Colonic mucosa (tissue), 4 donors: ENCODE data around the gene CD69. TPM values are rescaled to one million over a fixed set of nuclear protein-coding genes. Genes with fewer than 3 reads are reported as not detected.
"Not testable (repeated sequence)": the region's sequence is repeated elsewhere in the genome, so short reads cannot be mapped to it uniquely, and the experiment has no call there.

Experiments used
- DNase-seq: peaks from one replicate; pipeline ENCODE4 v3.0.0-alpha.2; 2020
- H3K27ac ChIP-seq: fragments of 200-600 bp; one replicate; pipeline ENCODE4 v1.8.0; 2021
- H3K27me3 ChIP-seq: fragments of 200-600 bp; one replicate; pipeline ENCODE4 v1.8.0; 2021
- H3K36me3 ChIP-seq: fragments of 200-600 bp; one replicate; pipeline ENCODE4 v1.8.0; 2021
- H3K4me1 ChIP-seq: fragments of 200-600 bp; one replicate; pipeline ENCODE4 v1.8.0; 2021; ENCODE audit warnings: mild to moderate bottlenecking
- H3K4me3 ChIP-seq: fragments of 200-600 bp; one replicate; pipeline ENCODE4 v1.8.0; 2021
- H3K9ac ChIP-seq, 2 donors: one replicate each; pipeline ENCODE4 v1.7.0; 2013; ENCODE audit warnings: control low read depth in 2 of 2, low read depth in 2 of 2, low read length in 2 of 2
- H3K9me3 ChIP-seq: fragments of 200-600 bp; one replicate; pipeline ENCODE4 v1.8.0; 2021
- CTCF ChIP-seq: fragments of 200-600 bp; IDR thresholded peaks from one replicate; pipeline ENCODE4 v1.8.0; 2022; ENCODE audit warnings: antibody characterized with exemption, mild to moderate bottlenecking
- intact Hi-C: fragments of 100-400 bp; cut with DNase I; formaldehyde crosslinking; loops from one replicate; pipeline ENCODE4 v1.14.1; 2022
- total RNA-seq, 2 donors: library from RNA; stranded (reverse); fragmentation: NEBNext Ultra II Directional in 1 of 2; extraction: Animal tissue kit (Norgen Biotek cat#: 25700) in 1 of 2; gene quantifications; one replicate each; pipeline ENCODE4 v1.2.1, GENCODE V29; 2021
- donor health status: healthy.
- donor health status: DM: no; HTN: no; CAD: no.
- donor health status: DM: no; HTN: no; CAD: no.

CD69 gene
- total RNA-seq, 2 donors from 2014 or later: 1.4 to 3.2 TPM

- Histone ChIP-seq H3K36me3 (no peaks in the 10 kb centered on the region), H3K27me3 (no peaks in the 10 kb centered on the region), H3K4me3 (no peak overlapping the region), H3K4me1 (no peaks in the 10 kb centered on the region), H3K9me3 (no peaks in the 10 kb centered on the region), H3K9ac (no peak overlapping the region), H3K27ac (no peak overlapping the region)
- intact Hi-C loops: loop anchor here (2.0 to 10.0 kb wide), 3 partner anchors 45 to 395 kb away; no protein-coding TSS in a partner anchor
- no peak for DNase-seq
- no peak for TF ChIP-seq CTCF
Measured at GRCh38 chr12:9749640-9750039, 11.1 kb downstream of the CD69 start.

- no peaks in the 10 kb centered on the region for H3K36me3 ChIP-seq
- no peaks in the 10 kb centered on the region for H3K9me3 ChIP-seq
- H3K27me3 ChIP-seq: no peaks in the 10 kb centered on the region
- no peak for DNase-seq
- H3K4me1 ChIP-seq: peaks cover 4% of the 10 kb centered on the region
- H3K27ac ChIP-seq: no peak overlapping the region
- intact Hi-C loops: loop anchor here (10.0 kb wide), 2 partner anchors 50 to 400 kb away; no protein-coding TSS in a partner anchor
- no peak overlapping the region for H3K9ac ChIP-seq
- no peak overlapping the region for H3K4me3 ChIP-seq
- TF ChIP-seq CTCF: no peak
Measured at GRCh38 chr12:9745199-9745598, 15.5 kb downstream of the CD69 start.

GRCh38 chr12:9742661-9743060 lies 18.0 kb downstream of the CD69 start:
- no peaks in the 10 kb centered on the region for H3K36me3 ChIP-seq
- TF ChIP-seq CTCF: no peak
- H3K27me3 ChIP-seq: no peaks in the 10 kb centered on the region
- DNase-seq: no peak
- peak overlapping the region; percentile 37 for H3K27ac ChIP-seq
- H3K9me3 ChIP-seq: no peaks in the 10 kb centered on the region
- H3K4me3 ChIP-seq: no peak overlapping the region
- peaks cover 4% of the 10 kb centered on the region for H3K4me1 ChIP-seq
- intact Hi-C loops: loop anchor here (10.0 kb wide), 2 partner anchors 52 to 402 kb away; no protein-coding TSS in a partner anchor
- peak overlapping the region; percentile 12 to 14 for H3K9ac ChIP-seq

- peak overlapping the region; percentile 37 for H3K27ac ChIP-seq
Measured at GRCh38 chr12:9741726-9742125, 19.0 kb downstream of the CD69 start.

GRCh38 chr12:9740106-9740750 lies 20.5 kb downstream of the CD69 start:
- DNase-seq: no peak
- intact Hi-C loops: loop anchor here (10.0 kb wide), 2 partner anchors 55 to 405 kb away; no protein-coding TSS in a partner anchor

More at GRCh38 chr12:9741726-9742125, 19.0 kb downstream of the CD69 start:
- peaks cover 6% of the 10 kb centered on the region for H3K4me1 ChIP-seq
- no peak overlapping the region for H3K9ac ChIP-seq
- H3K27me3 ChIP-seq: no peaks in the 10 kb centered on the region
- DNase-seq: no peak
- no peak overlapping the region for H3K4me3 ChIP-seq
- no peaks in the 10 kb centered on the region for H3K9me3 ChIP-seq
- no peaks in the 10 kb centered on the region for H3K36me3 ChIP-seq
- TF ChIP-seq CTCF: no peak
- intact Hi-C loops: loop anchor here (10.0 kb wide), 2 partner anchors 53 to 403 kb away; no protein-coding TSS in a partner anchor

GRCh38 chr12:9739404-9740105 lies 21.1 kb downstream of the CD69 start:
- H3K36me3 ChIP-seq, H3K4me3 ChIP-seq, DNase-seq, H3K4me1 ChIP-seq, H3K9me3 ChIP-seq, H3K27ac ChIP-seq, H3K27me3 ChIP-seq: not testable (repeated sequence)
- H3K9ac ChIP-seq: peak overlapping the region in 1 of 2 donors; percentile 5
- intact Hi-C loops: loop anchor here (10.0 kb wide), 2 partner anchors 55 to 405 kb away; no protein-coding TSS in a partner anchor

More at GRCh38 chr12:9740106-9740750, 20.5 kb downstream of the CD69 start:
- H3K27ac ChIP-seq: no peak overlapping the region
- no peaks in the 10 kb centered on the region for H3K9me3 ChIP-seq
- peaks cover 7% of the 10 kb centered on the region for H3K4me1 ChIP-seq
- no peak for TF ChIP-seq CTCF
- H3K9ac ChIP-seq: no peak overlapping the region
- no peak overlapping the region for H3K4me3 ChIP-seq
- no peaks in the 10 kb centered on the region for H3K36me3 ChIP-seq
- H3K27me3 ChIP-seq: no peaks in the 10 kb centered on the region

GRCh38 chr12:9738905-9739304 lies 21.8 kb downstream of the CD69 start:
- H3K9ac ChIP-seq, DNase-seq, intact Hi-C loops, H3K27ac ChIP-seq, H3K27me3 ChIP-seq, H3K36me3 ChIP-seq, H3K4me3 ChIP-seq, H3K4me1 ChIP-seq, H3K9me3 ChIP-seq: not testable (repeated sequence)
